ENCODE measurements around the gene TRIM33. TPM values are rescaled to one million over a fixed set of nuclear protein-coding genes. Genes with fewer than 3 reads are reported as not detected.

The TRIM33 gene
- total and polyA plus RNA-seq, 10 of the 15 experiments (the other 5 are each of a cell fraction or from before 2014, with no cell fraction given): 9.0 to 40.3 (median 22.0) TPM

- TF ChIP-seq HSF1 (IDR thresholded peaks at IDR 0.05; ENCODE audit: low read depth, low read length) (no peak), HDAC2 (IDR thresholded peaks at IDR 0.05) (no peak), NBN (IDR thresholded peaks at IDR 0.05) (peak; percentile 93; the same call in 1 of the 2 replicates), SREBF1 (IDR thresholded peaks at IDR 0.05; ENCODE audit: low read length) (no peak), BACH1 (IDR thresholded peaks at IDR 0.05; ENCODE audit: borderline replicate concordance) (peak; percentile 29; the same call in 1 of the 2 replicates), SMARCA5 (IDR thresholded peaks at IDR 0.05) (peak; percentile 62), E2F8 (IDR thresholded peaks at IDR 0.05; ENCODE audit: low read depth, partially characterized antibody) (peak; percentile 62), SIX5 (IDR thresholded peaks at IDR 0.05; ENCODE audit: low read depth, low read length, severe bottlenecking) (no peak), BHLHE40 (IDR thresholded peaks at IDR 0.05; ENCODE audit: borderline replicate concordance in 1 of 2, low read depth in 2 of 2, low read length in 1 of 2) (peak; percentile 79 to 93), ZBTB11 (CRISPR knock-in tag; IDR thresholded peaks at IDR 0.05) (no peak), SPI1 (IDR thresholded peaks at IDR 0.05; ENCODE audit: borderline replicate concordance, insufficient read depth, low read depth, low read length) (peak; percentile 3; the same call in 1 of the 2 replicates), GABPA (IDR thresholded peaks at IDR 0.05; ENCODE audit: low read depth) (0 out of 2 replicates have a peak, but pooled peaks have one; percentile 33), POLR2AphosphoS2 (IDR thresholded peaks at IDR 0.05; ENCODE audit: low read depth, low read length) (0 out of 2 replicates have a peak, but pooled peaks have one; percentile 81), DPF2 (IDR thresholded peaks at IDR 0.05) (no peak), MLLT1 (IDR thresholded peaks at IDR 0.05) (peak; percentile 92), CHD1 (IDR thresholded peaks at IDR 0.05; ENCODE audit: low read depth, low read length) (peak; percentile 88; the same call in 1 of the 2 replicates), SMAD1 (IDR thresholded peaks at IDR 0.05; ENCODE audit: low read depth, partially characterized antibody) (peak; percentile 57)
- TF ChIP-seq, protein P1, sequence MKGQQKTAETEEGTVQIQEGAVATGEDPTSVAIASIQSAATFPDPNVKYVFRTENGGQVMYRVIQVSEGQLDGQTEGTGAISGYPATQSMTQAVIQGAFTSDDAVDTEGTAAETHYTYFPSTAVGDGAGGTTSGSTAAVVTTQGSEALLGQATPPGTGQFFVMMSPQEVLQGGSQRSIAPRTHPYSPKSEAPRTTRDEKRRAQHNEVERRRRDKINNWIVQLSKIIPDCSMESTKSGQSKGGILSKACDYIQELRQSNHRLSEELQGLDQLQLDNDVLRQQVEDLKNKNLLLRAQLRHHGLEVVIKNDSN (IDR thresholded peaks at IDR 0.05; ENCODE audit: borderline replicate concordance, extremely low read length, insufficient read depth, low read depth, low read length): no peak
Measured at GRCh38 chr1:114511032-114511785, at the start of gene TRIM33 (continued).
